ENCODE data around the gene DPF1. TPM values are rescaled to one million over a fixed set of nuclear protein-coding genes. Genes with fewer than 3 reads are reported as not detected.
A peak's percentile ranks its signal among the peaks of the same experiment; 100 is the strongest.

Gene DPF1
- total RNA-seq, 1 experiment from 2014 or later: 0.89 TPM

GRCh38 chr19:38197937-38198704, 25.9 kb downstream of the DPF1 start:
- DNase-seq (ENCODE audit: low spot score): no peak

- no peak for DNase-seq (ENCODE audit: low spot score)
Measured at GRCh38 chr19:38196948-38197656, 26.9 kb downstream of the DPF1 start.

- no peak for DNase-seq (ENCODE audit: low spot score)
Measured at GRCh38 chr19:38196245-38196837, 27.7 kb downstream of the DPF1 start.

- no peak for DNase-seq (ENCODE audit: low spot score)
Measured at GRCh38 chr19:38195237-38195636, 28.8 kb downstream of the DPF1 start.

- peak; percentile 95 for DNase-seq (ENCODE audit: low spot score)
Measured at GRCh38 chr19:38194061-38194701, 29.8 kb downstream of the DPF1 start.

- peak; percentile 74 for DNase-seq (ENCODE audit: low spot score)
Measured at GRCh38 chr19:38193445-38193844, 30.6 kb downstream of the DPF1 start.

GRCh38 chr19:38191747-38192146, 32.3 kb downstream of the DPF1 start:
- DNase-seq (ENCODE audit: low spot score): no peak

- no peak for DNase-seq (ENCODE audit: low spot score)
Measured at GRCh38 chr19:38190793-38191192, 33.2 kb downstream of the DPF1 start.

- DNase-seq (ENCODE audit: low spot score): no peak
Measured at GRCh38 chr19:38190061-38190460, 34.0 kb downstream of the DPF1 start.

GRCh38 chr19:38185562-38185961, 38.5 kb downstream of the DPF1 start:
- DNase-seq (ENCODE audit: low spot score): no peak

GRCh38 chr19:38184815-38185214, 39.2 kb downstream of the DPF1 start:
- no peak for DNase-seq (ENCODE audit: low spot score)

GRCh38 chr19:38183251-38183897, 40.6 kb downstream of the DPF1 start:
- DNase-seq (ENCODE audit: low spot score): no peak

GRCh38 chr19:38182536-38183210, 41.3 kb downstream of the DPF1 start:
- no peak for DNase-seq (ENCODE audit: low spot score)

- no peak for DNase-seq (ENCODE audit: low spot score)
Measured at GRCh38 chr19:38180071-38180470, 44.0 kb downstream of the DPF1 start.

- DNase-seq (ENCODE audit: low spot score): no peak
Measured at GRCh38 chr19:38175422-38175821, 48.6 kb downstream of the DPF1 start.

GRCh38 chr19:38173291-38174041, 50.6 kb downstream of the DPF1 start:
- DNase-seq (ENCODE audit: low spot score): peak; percentile 98

GRCh38 chr19:38172001-38172400, 52.0 kb downstream of the DPF1 start:
- DNase-seq (ENCODE audit: low spot score): no peak

- no peak for DNase-seq (ENCODE audit: low spot score)
Measured at GRCh38 chr19:38170334-38170733, 53.7 kb downstream of the DPF1 start.

GRCh38 chr19:38168637-38169036, 55.4 kb downstream of the DPF1 start:
- no peak for DNase-seq (ENCODE audit: low spot score)

GRCh38 chr19:38165335-38165734, 58.7 kb downstream of the DPF1 start:
- DNase-seq (ENCODE audit: low spot score): no peak
